ENCODE measurements around the gene SOD3. TPM values are rescaled to one million over a fixed set of nuclear protein-coding genes. Genes with fewer than 3 reads are reported as not detected.

The SOD3 gene
- total and polyA plus RNA-seq, 7 experiments from 2014 or later, result not detected

DNA sequence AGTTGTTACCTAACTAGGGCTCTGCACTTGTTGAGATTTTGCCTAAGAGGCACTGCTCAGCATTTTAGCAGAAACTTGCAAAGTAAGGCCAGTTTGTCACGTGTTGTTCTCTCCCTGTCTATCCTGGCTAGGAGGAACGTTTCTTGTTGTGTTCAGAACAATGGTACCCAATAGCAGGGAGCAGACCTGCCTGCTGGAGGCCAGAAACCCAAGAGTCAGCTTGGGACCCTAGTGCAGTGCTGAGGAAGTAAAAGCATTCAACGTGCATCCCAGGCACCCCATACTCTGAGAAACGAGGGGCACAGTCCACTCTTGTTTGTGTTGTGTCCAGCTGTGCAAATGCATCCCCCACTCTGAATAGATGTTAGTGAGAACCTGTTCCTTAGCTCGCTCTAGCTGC lies 42.4 kb downstream of the SOD3 start:
- ChIA-PET CTCF (no interaction called here), POLR2A (no interaction called here)
- Mint-ChIP-seq H3K4me3 (no peak overlapping the region), H3K9me3 (no peaks in the 10 kb centered on the region), H3K4me1 (no peaks in the 10 kb centered on the region), H3K27ac (no peak overlapping the region), H3K36me3 (no peaks in the 10 kb centered on the region), H3K27me3 (peaks cover 0 to 2% (median 0%) of the 10 kb centered on the region in 5 donors)
- H3K36me3 ChIP-seq (ENCODE audit: control insufficient read depth in 2 of 3, insufficient read depth in 3 of 3, low read length in 3 of 3), result no peaks in the 10 kb centered on the region
- DNase-seq (no peak), ATAC-seq (no peak)
- H3K4me3 ChIP-seq (ENCODE audit: low read length), result no peak overlapping the region
- no peaks in the 10 kb centered on the region for H3K9me3 ChIP-seq (ENCODE audit: control insufficient read depth in 2 of 3, low read length in 3 of 3)
- intact Hi-C loops (cut with micrococcal nuclease), result no loop called here
- no peaks in the 10 kb centered on the region for H3K27me3 ChIP-seq (ENCODE audit: control insufficient read depth in 2 of 2, insufficient read depth in 2 of 2, low read length in 2 of 2)
- no peak overlapping the region for H3K27ac ChIP-seq (ENCODE audit: low read depth, low read length)
- no peaks in the 10 kb centered on the region for H3K4me1 ChIP-seq (ENCODE audit: control insufficient read depth in 2 of 2, insufficient read depth in 2 of 2, low read length in 2 of 2)

DNA sequence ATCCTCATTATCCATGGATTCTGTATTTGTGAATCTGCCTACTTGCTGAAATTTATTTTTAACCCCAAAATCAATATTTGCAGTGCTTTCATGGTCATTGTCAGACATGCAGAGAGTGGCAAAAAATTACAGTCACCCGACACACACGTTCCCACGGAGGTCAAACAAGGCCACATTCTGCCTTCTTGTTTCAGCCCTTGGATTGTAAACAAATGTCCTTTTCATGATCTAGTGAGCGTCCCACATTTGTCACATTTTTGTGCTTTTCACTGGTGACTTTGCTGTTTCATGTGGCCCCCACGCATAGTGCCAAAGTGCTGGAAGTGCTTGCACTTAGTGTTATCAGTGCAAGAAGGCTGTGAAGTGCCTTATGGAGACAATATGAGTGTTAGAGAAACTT lies 45.0 kb downstream of the SOD3 start:
- ChIA-PET CTCF (no interaction called here), POLR2A (no interaction called here)
- Mint-ChIP-seq H3K4me1 (no peaks in the 10 kb centered on the region), H3K36me3 (no peaks in the 10 kb centered on the region), H3K27me3 (peaks cover 0 to 4% (median 0%) of the 10 kb centered on the region in 5 donors), H3K27ac (no peak overlapping the region), H3K4me3 (no peak overlapping the region), H3K9me3 (no peaks in the 10 kb centered on the region)
- Histone ChIP-seq H3K27ac (ENCODE audit: low read depth, low read length) (no peak overlapping the region), H3K27me3 (ENCODE audit: control insufficient read depth in 2 of 2, insufficient read depth in 2 of 2, low read length in 2 of 2) (no peaks in the 10 kb centered on the region), H3K4me3 (ENCODE audit: low read length) (no peak overlapping the region), H3K36me3 (ENCODE audit: control insufficient read depth in 2 of 3, insufficient read depth in 3 of 3, low read length in 3 of 3) (no peaks in the 10 kb centered on the region), H3K4me1 (ENCODE audit: control insufficient read depth in 2 of 2, insufficient read depth in 2 of 2, low read length in 2 of 2) (no peaks in the 10 kb centered on the region), H3K9me3 (ENCODE audit: control insufficient read depth in 2 of 3, low read length in 3 of 3) (no peaks in the 10 kb centered on the region)
- ATAC-seq (no peak), DNase-seq (no peak)
- intact Hi-C loops (cut with micrococcal nuclease), result no loop called here

- H3K4me3 Mint-ChIP-seq, result no peak overlapping the region
- no peaks in the 10 kb centered on the region for H3K9me3 ChIP-seq (ENCODE audit: control insufficient read depth in 2 of 3, low read length in 3 of 3)
- no peaks in the 10 kb centered on the region for H3K4me1 Mint-ChIP-seq
- POLR2A ChIA-PET, result no interaction called here
- no peaks in the 10 kb centered on the region for H3K36me3 ChIP-seq (ENCODE audit: control insufficient read depth in 2 of 3, insufficient read depth in 3 of 3, low read length in 3 of 3)
- peaks cover 0 to 4% (median 0%) of the 10 kb centered on the region in 5 donors for H3K27me3 Mint-ChIP-seq
- no peak overlapping the region for H3K4me3 ChIP-seq (ENCODE audit: low read length)
- no peak overlapping the region for H3K27ac ChIP-seq (ENCODE audit: low read depth, low read length)
- CTCF ChIA-PET, result no interaction called here
- H3K27me3 ChIP-seq (ENCODE audit: control insufficient read depth in 2 of 2, insufficient read depth in 2 of 2, low read length in 2 of 2), result no peaks in the 10 kb centered on the region
- no peak for DNase-seq
- no peaks in the 10 kb centered on the region for H3K4me1 ChIP-seq (ENCODE audit: control insufficient read depth in 2 of 2, insufficient read depth in 2 of 2, low read length in 2 of 2)
- H3K36me3 Mint-ChIP-seq, result no peaks in the 10 kb centered on the region
- no peaks in the 10 kb centered on the region for H3K9me3 Mint-ChIP-seq
- ATAC-seq, result no peak
- intact Hi-C loops (cut with micrococcal nuclease), result no loop called here
- no peak overlapping the region for H3K27ac Mint-ChIP-seq
Observed at GRCh38 chr4:24840826-24841543, 45.6 kb downstream of the SOD3 start.

DNA sequence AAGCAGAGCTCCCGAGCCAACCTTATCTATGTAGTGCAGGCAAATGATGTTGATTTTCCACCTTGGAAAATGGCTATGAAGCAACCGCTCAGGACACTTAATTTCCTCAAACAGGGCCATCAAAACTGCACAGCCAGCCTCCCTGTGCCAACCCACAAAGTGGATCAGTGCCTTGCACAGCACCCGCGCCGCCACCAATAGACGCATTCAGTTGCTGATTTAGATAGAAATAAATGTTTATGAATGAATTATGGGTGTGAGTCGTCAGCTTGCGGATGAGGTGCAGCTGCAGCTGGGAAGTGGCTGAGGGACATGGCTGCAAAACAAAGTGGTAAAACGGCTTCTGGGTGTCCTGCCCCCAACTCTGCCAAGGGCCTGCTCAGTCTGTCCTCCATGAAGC lies 47.0 kb downstream of the SOD3 start:
- ATAC-seq (no peak), DNase-seq (no peak)
- no peaks in the 10 kb centered on the region for H3K9me3 Mint-ChIP-seq
- no peak overlapping the region for H3K27ac ChIP-seq (ENCODE audit: low read depth, low read length)
- no peaks in the 10 kb centered on the region for H3K27me3 ChIP-seq (ENCODE audit: control insufficient read depth in 2 of 2, insufficient read depth in 2 of 2, low read length in 2 of 2)
- ChIA-PET CTCF (no interaction called here), POLR2A (no interaction called here)
- intact Hi-C loops (cut with micrococcal nuclease), result no loop called here
- no peak overlapping the region for H3K27ac Mint-ChIP-seq
- H3K4me1 ChIP-seq (ENCODE audit: control insufficient read depth in 2 of 2, insufficient read depth in 2 of 2, low read length in 2 of 2), result no peaks in the 10 kb centered on the region
- no peaks in the 10 kb centered on the region for H3K36me3 ChIP-seq (ENCODE audit: control insufficient read depth in 2 of 3, insufficient read depth in 3 of 3, low read length in 3 of 3)
- H3K36me3 Mint-ChIP-seq, result no peaks in the 10 kb centered on the region
- H3K4me3 ChIP-seq (ENCODE audit: low read length), result no peak overlapping the region
- peaks cover 0 to 4% (median 0%) of the 10 kb centered on the region in 5 donors for H3K27me3 Mint-ChIP-seq
- H3K4me3 Mint-ChIP-seq, result no peak overlapping the region
- no peaks in the 10 kb centered on the region for H3K4me1 Mint-ChIP-seq
- no peaks in the 10 kb centered on the region for H3K9me3 ChIP-seq (ENCODE audit: control insufficient read depth in 2 of 3, low read length in 3 of 3)

DNA sequence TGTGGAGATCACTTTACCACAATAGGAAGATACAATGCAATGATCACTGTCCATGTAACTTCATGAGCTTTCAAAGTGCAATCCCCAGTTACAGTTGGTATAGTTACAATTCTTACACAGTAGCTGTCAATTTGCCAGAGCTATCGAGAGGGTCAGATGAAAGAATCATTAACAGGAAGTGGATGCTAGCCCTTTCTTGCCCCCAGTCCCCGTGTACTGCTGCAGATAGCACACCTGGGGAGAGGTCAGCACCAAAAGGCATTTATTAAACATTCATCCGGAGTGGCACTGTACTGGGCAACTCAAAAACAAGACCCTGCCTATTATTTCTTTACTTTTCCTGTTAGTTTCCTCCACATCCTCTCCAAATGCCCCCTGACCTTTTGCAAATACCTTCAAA lies 47.7 kb downstream of the SOD3 start:
- Mint-ChIP-seq H3K36me3 (no peaks in the 10 kb centered on the region), H3K27me3 (peaks cover 0 to 4% (median 0%) of the 10 kb centered on the region in 5 donors), H3K4me3 (no peak overlapping the region), H3K4me1 (no peaks in the 10 kb centered on the region), H3K9me3 (no peaks in the 10 kb centered on the region), H3K27ac (no peak overlapping the region)
- no peaks in the 10 kb centered on the region for H3K9me3 ChIP-seq (ENCODE audit: control insufficient read depth in 2 of 3, low read length in 3 of 3)
- ChIA-PET CTCF (no interaction called here), POLR2A (no interaction called here)
- H3K36me3 ChIP-seq (ENCODE audit: control insufficient read depth in 2 of 3, insufficient read depth in 3 of 3, low read length in 3 of 3), result no peaks in the 10 kb centered on the region
- DNase-seq, result no peak
- no peaks in the 10 kb centered on the region for H3K4me1 ChIP-seq (ENCODE audit: control insufficient read depth in 2 of 2, insufficient read depth in 2 of 2, low read length in 2 of 2)
- intact Hi-C loops (cut with micrococcal nuclease), result no loop called here
- no peaks in the 10 kb centered on the region for H3K27me3 ChIP-seq (ENCODE audit: control insufficient read depth in 2 of 2, insufficient read depth in 2 of 2, low read length in 2 of 2)
- no peak overlapping the region for H3K27ac ChIP-seq (ENCODE audit: low read depth, low read length)
- no peak for ATAC-seq
- no peak overlapping the region for H3K4me3 ChIP-seq (ENCODE audit: low read length)

GRCh38 chr4:24845132-24845531 lies 49.8 kb downstream of the SOD3 start:
- ChIA-PET POLR2A (no interaction called here), CTCF (no interaction called here)
- peaks cover 0 to 1% (median 0%) of the 10 kb centered on the region in 11 donors for H3K9me3 Mint-ChIP-seq
- Histone ChIP-seq H3K27me3 (ENCODE audit: control insufficient read depth in 2 of 2, insufficient read depth in 2 of 2, low read length in 2 of 2) (no peaks in the 10 kb centered on the region), H3K36me3 (ENCODE audit: control insufficient read depth in 2 of 3, insufficient read depth in 3 of 3, low read length in 3 of 3) (no peaks in the 10 kb centered on the region), H3K4me3 (ENCODE audit: low read length) (no peak overlapping the region), H3K9me3 (ENCODE audit: control insufficient read depth in 2 of 3, low read length in 3 of 3) (no peaks in the 10 kb centered on the region), H3K4me1 (ENCODE audit: control insufficient read depth in 2 of 2, insufficient read depth in 2 of 2, low read length in 2 of 2) (no peaks in the 10 kb centered on the region), H3K27ac (ENCODE audit: low read depth, low read length) (no peak overlapping the region)
- no peaks in the 10 kb centered on the region for H3K4me1 Mint-ChIP-seq
- H3K36me3 Mint-ChIP-seq, result no peaks in the 10 kb centered on the region
- no peak overlapping the region for H3K27ac Mint-ChIP-seq
- no peak overlapping the region for H3K4me3 Mint-ChIP-seq
- DNase-seq, result no peak
- intact Hi-C loops (cut with micrococcal nuclease), result no loop called here
- H3K27me3 Mint-ChIP-seq, result peaks cover 0 to 4% (median 0%) of the 10 kb centered on the region in 5 donors
- no peak for ATAC-seq

GRCh38 chr4:24845902-24846301 lies 50.5 kb downstream of the SOD3 start:
- no peaks in the 10 kb centered on the region for H3K4me1 Mint-ChIP-seq
- H3K36me3 ChIP-seq (ENCODE audit: control insufficient read depth in 2 of 3, insufficient read depth in 3 of 3, low read length in 3 of 3), result no peaks in the 10 kb centered on the region
- ChIA-PET CTCF (no interaction called here), POLR2A (no interaction called here)
- H3K9me3 ChIP-seq (ENCODE audit: control insufficient read depth in 2 of 3, low read length in 3 of 3), result no peaks in the 10 kb centered on the region
- H3K4me1 ChIP-seq (ENCODE audit: control insufficient read depth in 2 of 2, insufficient read depth in 2 of 2, low read length in 2 of 2), result no peaks in the 10 kb centered on the region
- no peak overlapping the region for H3K27ac Mint-ChIP-seq
- intact Hi-C loops (cut with micrococcal nuclease), result no loop called here
- H3K9me3 Mint-ChIP-seq, result peaks cover 0 to 1% (median 0%) of the 10 kb centered on the region in 11 donors
- H3K27me3 ChIP-seq (ENCODE audit: control insufficient read depth in 2 of 2, insufficient read depth in 2 of 2, low read length in 2 of 2), result no peaks in the 10 kb centered on the region
- H3K27ac ChIP-seq (ENCODE audit: low read depth, low read length), result no peak overlapping the region
- H3K4me3 Mint-ChIP-seq, result no peak overlapping the region
- peaks cover 0 to 4% (median 0%) of the 10 kb centered on the region in 5 donors for H3K27me3 Mint-ChIP-seq
- DNase-seq (no peak), ATAC-seq (no peak)
- no peaks in the 10 kb centered on the region for H3K36me3 Mint-ChIP-seq
- H3K4me3 ChIP-seq (ENCODE audit: low read length), result no peak overlapping the region

All from naive thymus-derived CD4-positive, alpha-beta T cell (primary cell).